HepG2 (cell line): ENCODE data around the gene LPIN3. TPM values are rescaled to one million over a fixed set of nuclear protein-coding genes. Genes with fewer than 3 reads are reported as not detected.

Experiments
- ATAC-seq: fragments of 200-7000 bp; cut with Tn5 transposase; 3 replicates; pipeline ENCODE4 v1.9.1; 2020; ENCODE audit warnings: mild to moderate bottlenecking, moderate library complexity
- BruUV-seq: library from RNA; stranded (reverse); fragments of 400-500 nt; replicated peaks from 2 replicates; lab custom pipeline; 2021; lab: Mats Ljungman, UMichigan
- CTCF ChIA-PET: fragments of 300-600 bp; formaldehyde crosslinking; extraction: SDS; loops from one replicate; lab custom pipeline; 2021; ENCODE audit warnings: low total read pairs, inconsistent platforms, low intra/inter-chr PET ratio; lab: Yijun Ruan, JAX
- POLR2A ChIA-PET: fragments of 350-600 bp; sonication (Branson Sonifier 250); formaldehyde crosslinking; loops from one replicate; lab custom pipeline; 2020; ENCODE audit warnings: antibody characterized with exemption, inconsistent platforms; lab: Yijun Ruan, JAX
- DNase-seq: peaks from one replicate; pipeline ENCODE4 v3.0.0-alpha.2; 2015; ENCODE audit warnings: low spot score
- FAIRE-seq: peaks from 3 replicates; lab custom pipeline; 2011; peaks lifted over from hg19 to GRCh38; lab: Jason Lieb, UNC
- H2AFZ ChIP-seq: one replicate; pipeline ENCODE4 v1.6.1; 2011; ENCODE audit warnings: low read length, inconsistent platforms
- H3K27ac ChIP-seq: fragments of 300-600 bp; 3 replicates; pipeline ENCODE4 v1.8.0; 2011; ENCODE audit warnings: mixed run types, mild to moderate bottlenecking, mixed read lengths, low read length, inconsistent platforms; ENCODE audit not compliant: insufficient read depth; ENCODE audit errors: extremely low read length
- H3K27me3 ChIP-seq, 2 experiments: fragments of 200-600 bp in 1 of 2; 2 replicates in 1 of 2; 3 replicates in 1 of 2; pipeline versions ENCODE4 v1.6.0 to v1.8.0; 2011; ENCODE audit warnings: low read length in 2 of 2, mild to moderate bottlenecking in 2 of 2, moderate library complexity in 2 of 2, inconsistent platforms in 1 of 2; ENCODE audit not compliant: insufficient read depth in 2 of 2, control insufficient read depth in 1 of 2
- H3K36me3 ChIP-seq, 2 experiments: fragments of 200-600 bp in 1 of 2; replicated peaks in 1 of 2; 2 replicates in 1 of 2; 3 replicates in 1 of 2; pipeline versions ENCODE4 v1.5.1 to v1.8.0; 2011; ENCODE audit warnings: low read length in 2 of 2, inconsistent platforms in 1 of 2; ENCODE audit not compliant: insufficient read depth in 2 of 2, control insufficient read depth in 1 of 2
- H3K4me1 ChIP-seq: 2 replicates; pipeline ENCODE4 v1.5.1; 2012; ENCODE audit warnings: low read length, inconsistent platforms; ENCODE audit not compliant: insufficient read depth
- H3K4me2 ChIP-seq: 2 replicates; pipeline ENCODE4 v1.6.0; 2011; ENCODE audit warnings: low read depth, low read length, inconsistent platforms
- H3K4me3 ChIP-seq, 3 experiments: fragments of 200-600 bp in 1 of 3; sonication (generic), shearing (Covaris generic) in 1 of 3; replicated peaks in 1 of 3; 2 replicates each; pipeline ENCODE4 v1.5.1; 2011 to 2016; ENCODE audit warnings: low read length in 3 of 3, inconsistent platforms in 2 of 3, low read depth in 2 of 3, mild to moderate bottlenecking in 2 of 3, control low read depth in 1 of 3, mixed read lengths in 1 of 3; ENCODE audit not compliant: insufficient read depth in 1 of 3
- H3K79me2 ChIP-seq: one replicate; pipeline ENCODE4 v1.6.1; 2011; ENCODE audit warnings: low read length, inconsistent platforms; ENCODE audit not compliant: insufficient read depth
- H3K9ac ChIP-seq: 2 replicates; pipeline ENCODE4 v1.6.0; 2011; ENCODE audit warnings: mild to moderate bottlenecking, low read depth, low read length, inconsistent platforms; ENCODE audit not compliant: insufficient read depth
- H3K9me3 ChIP-seq: 2 replicates; pipeline ENCODE4 v1.5.1; 2012; ENCODE audit warnings: mild to moderate bottlenecking, low read length
- H4K20me1 ChIP-seq: 2 replicates; pipeline ENCODE4 v1.6.0; 2011; ENCODE audit warnings: inconsistent platforms, mild to moderate bottlenecking, low read length, moderate library complexity; ENCODE audit not compliant: insufficient read depth
- AKAP8 ChIP-seq: sonication (generic); formaldehyde crosslinking; IDR thresholded peaks from 2 replicates; pipeline ENCODE4 v1.5.1; 2020; ENCODE audit warnings: mild to moderate bottlenecking, missing genetic modification reagents
- ESRRA ChIP-seq: sonication (generic); formaldehyde crosslinking; IDR thresholded peaks from 2 replicates; pipeline ENCODE4 v1.5.1; 2020; ENCODE audit warnings: mild to moderate bottlenecking, low read depth, missing genetic modification reagents
- FOXK2 ChIP-seq: fragments of 450-650 bp; IDR thresholded peaks from 2 replicates; pipeline ENCODE4 v1.6.1; 2016
- JUNB ChIP-seq: sonication (generic); formaldehyde crosslinking; IDR thresholded peaks from 2 replicates; pipeline ENCODE4 v1.8.0; 2022; ENCODE audit warnings: missing genetic modification reagents, mild to moderate bottlenecking, borderline replicate concordance
- PHF20 ChIP-seq: sonication (generic); formaldehyde crosslinking; IDR thresholded peaks from 2 replicates; pipeline ENCODE4 v1.5.0; 2020; ENCODE audit warnings: mild to moderate bottlenecking, missing genetic modification reagents
- ZNF292 ChIP-seq: sonication (generic); formaldehyde crosslinking; IDR thresholded peaks from 2 replicates; pipeline ENCODE4 v1.8.1; 2022; ENCODE audit warnings: mild to moderate bottlenecking, low read depth, missing genetic modification reagents, borderline replicate concordance
- ZSCAN22 ChIP-seq: sonication (generic); formaldehyde crosslinking; IDR thresholded peaks from 2 replicates; pipeline ENCODE4 v1.4.0; 2020; ENCODE audit warnings: mild to moderate bottlenecking, missing genetic modification reagents
- WGBS: methylation state at CpG from one replicate; pipeline ENCODE4 v1.1.6; 2017; ENCODE audit warnings: low lambda C conversion rate; 5-methylcytosine and 5-hydroxymethylcytosine counted together
- in situ Hi-C: cut with HindIII; loops from 2 replicates; pipeline ENCODE4 v1.10.0; 2017; ENCODE audit warnings: low pct_unique_long_range_greater_than_20kb; ENCODE audit not compliant: extremely low pct_ligation_motif_present
- intact Hi-C: fragments of 100-400 bp; cut with micrococcal nuclease; formaldehyde crosslinking; loops from one replicate; pipeline ENCODE4 v1.10.0; 2022; ENCODE audit not compliant: unreplicated experiment
- polyA plus RNA-seq, 8 experiments: library from polyadenylated mRNA; depleted of rRNA in 3 of 8; stranded (reverse) in 7 of 8; unstranded in 1 of 8; fragments of >200 nt; fragmentation: Illumina TruSeq in 4 of 8; extraction: Trizol in 4 of 8; gene quantifications; 2 replicates each; pipeline versions ENCODE4 v1.2.1 to v1.2.3, GENCODE V29; 2011 to 2016; ENCODE audit warnings: low read depth in 4 of 8, missing spikeins in 1 of 8, mixed read lengths in 1 of 8; ENCODE audit not compliant: insufficient read depth in 1 of 8
- total RNA-seq, 5 experiments: library from RNA; depleted of rRNA; stranded (reverse); fragments of >200 nt; fragmentation: Illumina TruSeq; extraction: Trizol; gene quantifications; 2 replicates each; pipeline ENCODE4 v1.2.3, GENCODE V29; 2016; ENCODE audit warnings: low read depth in 1 of 5
- TF ChIP-seq, protein P1 (sequence below): sonication (generic); formaldehyde crosslinking; IDR thresholded peaks from 2 replicates; pipeline ENCODE4 v1.5.0; 2020; ENCODE audit warnings: mild to moderate bottlenecking, missing genetic modification reagents
- TF ChIP-seq, protein P2 (sequence below): sonication (generic); formaldehyde crosslinking; IDR thresholded peaks from 2 replicates; pipeline ENCODE4 v1.4.0; 2020; ENCODE audit warnings: missing genetic modification reagents
- TF ChIP-seq, protein P3 (sequence below): sonication (generic); formaldehyde crosslinking; IDR thresholded peaks from 2 replicates; pipeline ENCODE4 v1.4.0; 2020; ENCODE audit warnings: missing genetic modification reagents
- TF ChIP-seq, protein P4 (sequence below): IDR thresholded peaks from 2 replicates; pipeline ENCODE4 v1.6.1; 2016

The LPIN3 gene
- total and polyA plus RNA-seq, 2 of the 13 experiments (the other 11 are each of a cell fraction or from before 2014, with no cell fraction given) = 14.2 to 28.6 TPM

DNA sequence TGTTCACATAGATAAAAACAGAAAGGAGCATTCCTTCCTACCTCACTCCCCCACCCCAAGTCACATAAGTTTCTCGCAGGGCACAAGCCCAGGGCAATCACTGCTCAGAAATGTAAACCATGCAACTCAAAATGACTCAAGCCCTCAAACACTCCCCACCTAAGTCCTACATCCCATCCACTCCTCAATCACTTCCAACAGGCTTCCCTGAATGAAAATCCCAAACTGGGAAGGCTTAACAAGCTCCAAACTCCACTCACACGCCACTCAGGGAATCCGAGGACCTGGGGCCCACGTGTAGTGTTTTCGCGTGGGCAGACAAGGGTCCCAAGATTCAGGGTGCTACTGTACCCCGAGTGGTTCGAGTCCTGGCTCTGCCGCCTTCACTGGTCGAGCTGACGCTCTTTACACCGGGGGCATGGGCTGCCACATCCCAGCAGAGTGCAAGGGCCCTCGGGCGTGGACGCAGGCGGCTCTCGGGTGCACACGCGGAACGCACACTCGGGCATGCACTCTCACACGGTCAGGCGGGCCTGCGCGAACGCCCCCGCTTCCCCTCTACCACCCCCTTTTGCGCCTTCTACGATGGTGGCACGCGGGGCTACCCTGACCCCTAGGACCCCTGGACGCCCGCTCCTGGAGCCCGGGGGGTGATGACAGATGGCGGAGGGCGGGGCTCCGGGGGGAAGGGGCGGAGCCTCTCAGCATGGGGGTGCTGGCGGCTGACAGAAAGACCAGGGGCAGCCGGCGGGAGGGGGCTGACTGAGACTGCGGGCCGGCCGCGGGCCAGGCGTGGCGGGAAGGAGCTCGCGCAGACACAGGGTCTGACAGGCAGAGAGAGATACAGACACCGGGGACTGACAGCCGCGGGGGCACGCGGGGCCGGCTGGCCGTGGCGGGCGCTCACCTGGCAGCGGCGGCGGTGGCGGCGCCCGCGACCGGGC is 23.7 kb upstream of the LPIN3 start:
- ATAC-seq (peak; percentile 58), FAIRE-seq (no peak), DNase-seq (peak; percentile 58)
- Histone ChIP-seq H3K79me2 (peaks cover 15% of the 10 kb centered on the region), H3K9ac (peak overlapping the region; percentile 72), H3K4me1 (peaks cover 44% of the 10 kb centered on the region), H2AFZ (no peak overlapping the region), H3K27ac (peak overlapping the region; percentile 54), H3K27me3 (peaks cover 0 to 3% of the 10 kb centered on the region in 2 experiments; a peak in 1 of 5 replicates), H4K20me1 (no peaks in the 10 kb centered on the region), H3K4me2 (peak overlapping the region; percentile 99), H3K9me3 (no peaks in the 10 kb centered on the region), H3K36me3 (no peaks in the 10 kb centered on the region), H3K4me3 (peak overlapping the region; percentile 75 to 95 (median 91))
- CTCF ChIA-PET = no interaction called here
- WGBS = 2% methylated on average over 56 of the region's 66 CpGs
- POLR2A ChIA-PET = interaction anchor here (1.3 to 2.6 kb wide), 4 partner anchors 9 to 302 kb away, joined by 3 to 16 read pairs (median 6); partner anchors contain the start of genes CHD6 and LPIN3
- in situ Hi-C loops = no loop called here
- intact Hi-C loops = loop anchor here (5.0 kb wide), 1 partner anchor 85 kb away; no protein-coding TSS in a partner anchor
- no TSS peak for BruUV-seq
- TF ChIP-seq PHF20 (CRISPR knock-in tag) (0 out of 2 replicates have a peak, but pooled peaks have one; percentile 37), ESRRA (no peak), JUNB (CRISPR knock-in tag) (no peak), ZNF292 (CRISPR knock-in tag) (peak; percentile 82), ZSCAN22 (CRISPR knock-in tag) (no peak), FOXK2 (no peak), AKAP8 (CRISPR knock-in tag) (no peak)
- TF ChIP-seq, protein P1, sequence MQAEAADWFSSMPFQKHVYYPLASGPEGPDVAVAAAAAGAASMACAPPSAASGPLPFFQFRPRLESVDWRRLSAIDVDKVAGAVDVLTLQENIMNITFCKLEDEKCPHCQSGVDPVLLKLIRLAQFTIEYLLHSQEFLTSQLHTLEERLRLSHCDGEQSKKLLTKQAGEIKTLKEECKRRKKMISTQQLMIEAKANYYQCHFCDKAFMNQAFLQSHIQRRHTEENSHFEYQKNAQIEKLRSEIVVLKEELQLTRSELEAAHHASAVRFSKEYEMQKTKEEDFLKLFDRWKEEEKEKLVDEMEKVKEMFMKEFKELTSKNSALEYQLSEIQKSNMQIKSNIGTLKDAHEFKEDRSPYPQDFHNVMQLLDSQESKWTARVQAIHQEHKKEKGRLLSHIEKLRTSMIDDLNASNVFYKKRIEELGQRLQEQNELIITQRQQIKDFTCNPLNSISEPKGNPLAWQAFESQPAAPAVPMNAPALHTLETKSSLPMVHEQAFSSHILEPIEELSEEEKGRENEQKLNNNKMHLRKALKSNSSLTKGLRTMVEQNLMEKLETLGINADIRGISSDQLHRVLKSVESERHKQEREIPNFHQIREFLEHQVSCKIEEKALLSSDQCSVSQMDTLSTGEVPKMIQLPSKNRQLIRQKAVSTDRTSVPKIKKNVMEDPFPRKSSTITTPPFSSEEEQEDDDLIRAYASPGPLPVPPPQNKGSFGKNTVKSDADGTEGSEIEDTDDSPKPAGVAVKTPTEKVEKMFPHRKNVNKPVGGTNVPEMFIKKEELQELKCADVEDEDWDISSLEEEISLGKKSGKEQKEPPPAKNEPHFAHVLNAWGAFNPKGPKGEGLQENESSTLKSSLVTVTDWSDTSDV (CRISPR knock-in tag) = peak; percentile 97
- TF ChIP-seq, protein P2, sequence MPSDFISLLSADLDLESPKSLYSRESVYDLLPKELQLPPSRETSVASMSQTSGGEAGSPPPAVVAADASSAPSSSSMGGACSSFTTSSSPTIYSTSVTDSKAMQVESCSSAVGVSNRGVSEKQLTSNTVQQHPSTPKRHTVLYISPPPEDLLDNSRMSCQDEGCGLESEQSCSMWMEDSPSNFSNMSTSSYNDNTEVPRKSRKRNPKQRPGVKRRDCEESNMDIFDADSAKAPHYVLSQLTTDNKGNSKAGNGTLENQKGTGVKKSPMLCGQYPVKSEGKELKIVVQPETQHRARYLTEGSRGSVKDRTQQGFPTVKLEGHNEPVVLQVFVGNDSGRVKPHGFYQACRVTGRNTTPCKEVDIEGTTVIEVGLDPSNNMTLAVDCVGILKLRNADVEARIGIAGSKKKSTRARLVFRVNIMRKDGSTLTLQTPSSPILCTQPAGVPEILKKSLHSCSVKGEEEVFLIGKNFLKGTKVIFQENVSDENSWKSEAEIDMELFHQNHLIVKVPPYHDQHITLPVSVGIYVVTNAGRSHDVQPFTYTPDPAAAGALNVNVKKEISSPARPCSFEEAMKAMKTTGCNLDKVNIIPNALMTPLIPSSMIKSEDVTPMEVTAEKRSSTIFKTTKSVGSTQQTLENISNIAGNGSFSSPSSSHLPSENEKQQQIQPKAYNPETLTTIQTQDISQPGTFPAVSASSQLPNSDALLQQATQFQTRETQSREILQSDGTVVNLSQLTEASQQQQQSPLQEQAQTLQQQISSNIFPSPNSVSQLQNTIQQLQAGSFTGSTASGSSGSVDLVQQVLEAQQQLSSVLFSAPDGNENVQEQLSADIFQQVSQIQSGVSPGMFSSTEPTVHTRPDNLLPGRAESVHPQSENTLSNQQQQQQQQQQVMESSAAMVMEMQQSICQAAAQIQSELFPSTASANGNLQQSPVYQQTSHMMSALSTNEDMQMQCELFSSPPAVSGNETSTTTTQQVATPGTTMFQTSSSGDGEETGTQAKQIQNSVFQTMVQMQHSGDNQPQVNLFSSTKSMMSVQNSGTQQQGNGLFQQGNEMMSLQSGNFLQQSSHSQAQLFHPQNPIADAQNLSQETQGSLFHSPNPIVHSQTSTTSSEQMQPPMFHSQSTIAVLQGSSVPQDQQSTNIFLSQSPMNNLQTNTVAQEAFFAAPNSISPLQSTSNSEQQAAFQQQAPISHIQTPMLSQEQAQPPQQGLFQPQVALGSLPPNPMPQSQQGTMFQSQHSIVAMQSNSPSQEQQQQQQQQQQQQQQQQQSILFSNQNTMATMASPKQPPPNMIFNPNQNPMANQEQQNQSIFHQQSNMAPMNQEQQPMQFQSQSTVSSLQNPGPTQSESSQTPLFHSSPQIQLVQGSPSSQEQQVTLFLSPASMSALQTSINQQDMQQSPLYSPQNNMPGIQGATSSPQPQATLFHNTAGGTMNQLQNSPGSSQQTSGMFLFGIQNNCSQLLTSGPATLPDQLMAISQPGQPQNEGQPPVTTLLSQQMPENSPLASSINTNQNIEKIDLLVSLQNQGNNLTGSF = peak; percentile 85
- TF ChIP-seq, protein P3, sequence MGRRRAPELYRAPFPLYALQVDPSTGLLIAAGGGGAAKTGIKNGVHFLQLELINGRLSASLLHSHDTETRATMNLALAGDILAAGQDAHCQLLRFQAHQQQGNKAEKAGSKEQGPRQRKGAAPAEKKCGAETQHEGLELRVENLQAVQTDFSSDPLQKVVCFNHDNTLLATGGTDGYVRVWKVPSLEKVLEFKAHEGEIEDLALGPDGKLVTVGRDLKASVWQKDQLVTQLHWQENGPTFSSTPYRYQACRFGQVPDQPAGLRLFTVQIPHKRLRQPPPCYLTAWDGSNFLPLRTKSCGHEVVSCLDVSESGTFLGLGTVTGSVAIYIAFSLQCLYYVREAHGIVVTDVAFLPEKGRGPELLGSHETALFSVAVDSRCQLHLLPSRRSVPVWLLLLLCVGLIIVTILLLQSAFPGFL (CRISPR knock-in tag) = no peak
- TF ChIP-seq, protein P4, sequence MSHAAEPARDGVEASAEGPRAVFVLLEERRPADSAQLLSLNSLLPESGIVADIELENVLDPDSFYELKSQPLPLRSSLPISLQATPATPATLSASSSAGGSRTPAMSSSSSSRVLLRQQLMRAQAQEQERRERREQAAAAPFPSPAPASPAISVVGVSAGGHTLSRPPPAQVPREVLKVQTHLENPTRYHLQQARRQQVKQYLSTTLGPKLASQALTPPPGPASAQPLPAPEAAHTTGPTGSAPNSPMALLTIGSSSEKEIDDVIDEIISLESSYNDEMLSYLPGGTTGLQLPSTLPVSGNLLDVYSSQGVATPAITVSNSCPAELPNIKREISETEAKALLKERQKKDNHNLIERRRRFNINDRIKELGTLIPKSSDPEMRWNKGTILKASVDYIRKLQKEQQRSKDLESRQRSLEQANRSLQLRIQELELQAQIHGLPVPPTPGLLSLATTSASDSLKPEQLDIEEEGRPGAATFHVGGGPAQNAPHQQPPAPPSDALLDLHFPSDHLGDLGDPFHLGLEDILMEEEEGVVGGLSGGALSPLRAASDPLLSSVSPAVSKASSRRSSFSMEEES = no peak
